IMR-90 (cell line): Measurements from ENCODE around the gene KCNJ4. TPM values are rescaled to one million over a fixed set of nuclear protein-coding genes. Genes with fewer than 3 reads are reported as not detected.

Experiments
- ATAC-seq: fragments of 200-7000 bp; cut with Tn5 transposase; 2 replicates; pipeline ENCODE4 v1.9.1; 2020; ENCODE audit warnings: low read depth, mild to moderate bottlenecking, moderate library complexity
- BruUV-seq: library from RNA; stranded (reverse); fragments of 400-500 nt; replicated peaks from 2 replicates; lab custom pipeline; 2021; lab: Mats Ljungman, UMichigan
- CTCF ChIA-PET: fragments of 300-600 bp; formaldehyde crosslinking; extraction: SDS; loops from one replicate; lab custom pipeline; 2021; ENCODE audit warnings: antibody characterized with exemption; lab: Yijun Ruan, JAX
- POLR2A ChIA-PET: fragments of 300-600 bp; sonication (Branson Sonifier 250); formaldehyde crosslinking; loops from one replicate; lab custom pipeline; 2022; ENCODE audit warnings: antibody characterized with exemption; ENCODE audit not compliant: unreplicated experiment; lab: Charles Lee
- DNase-seq: peaks from one replicate; pipeline ENCODE4 v3.0.0; 2013
- H2AFZ ChIP-seq: replicated peaks from 2 replicates; pipeline ENCODE3; 2013; ENCODE audit warnings: low read length, mild to moderate bottlenecking; ENCODE audit not compliant: poor library complexity
- H2AK5ac ChIP-seq: 2 replicates; pipeline ENCODE4 v1.6.1; 2013; ENCODE audit warnings: low read depth, low read length, inconsistent platforms
- H2AK9ac ChIP-seq: replicated peaks from 2 replicates; pipeline ENCODE3; 2013; ENCODE audit warnings: mild to moderate bottlenecking, low read depth, low read length, moderate library complexity; ENCODE audit not compliant: poor library complexity
- H2BK120ac ChIP-seq: 2 replicates; pipeline ENCODE4 v1.6.1; 2013; ENCODE audit warnings: low read depth, low read length, inconsistent platforms
- H2BK15ac ChIP-seq: 3 replicates; pipeline ENCODE4 v1.6.1; 2013; ENCODE audit warnings: low read depth, low read length, inconsistent platforms
- H2BK20ac ChIP-seq: 2 replicates; pipeline ENCODE4 v1.6.1; 2013; ENCODE audit warnings: low read depth, mild to moderate bottlenecking, inconsistent platforms, low read length, moderate library complexity
- H2BK5ac ChIP-seq: 2 replicates; pipeline ENCODE4 v1.6.1; 2013; ENCODE audit warnings: mild to moderate bottlenecking, low read depth, low read length, inconsistent platforms; ENCODE audit not compliant: poor library complexity, severe bottlenecking
- H3K14ac ChIP-seq: replicated peaks from 2 replicates; pipeline ENCODE4 v1.6.1; 2013; ENCODE audit warnings: low read depth, low read length, inconsistent platforms
- H3K18ac ChIP-seq: 2 replicates; pipeline ENCODE4 v1.6.1; 2013; ENCODE audit warnings: low read depth, low read length, control low read depth
- H3K23ac ChIP-seq: 2 replicates; pipeline ENCODE4 v1.6.1; 2013; ENCODE audit warnings: low read depth, low read length, inconsistent platforms
- H3K27ac ChIP-seq: 2 replicates; pipeline ENCODE4 v1.5.1; 2013; ENCODE audit warnings: mild to moderate bottlenecking, control low read depth, low read length; ENCODE audit not compliant: insufficient read depth
- H3K27me3 ChIP-seq: 2 replicates; pipeline ENCODE4 v1.6.1; 2013; ENCODE audit warnings: low read length; ENCODE audit not compliant: control insufficient read depth, insufficient read depth
- H3K36me3 ChIP-seq: 2 replicates; pipeline ENCODE4 v1.6.1; 2013; ENCODE audit warnings: low read length, mixed read lengths; ENCODE audit not compliant: control insufficient read depth, insufficient read depth
- H3K4ac ChIP-seq: 2 replicates; pipeline ENCODE4 v1.6.1; 2013; ENCODE audit warnings: low read depth, low read length, inconsistent platforms
- H3K4me1 ChIP-seq: 2 replicates; pipeline ENCODE4 v1.6.1; 2013; ENCODE audit warnings: low read length, mixed read lengths; ENCODE audit not compliant: control insufficient read depth, insufficient read depth
- H3K4me2 ChIP-seq: 2 replicates; pipeline ENCODE4 v1.6.1; 2013; ENCODE audit warnings: low read depth, mild to moderate bottlenecking, control low read depth, low read length, moderate library complexity
- H3K4me3 ChIP-seq: 2 replicates; pipeline ENCODE4 v1.5.1; 2013; ENCODE audit warnings: low read depth, mild to moderate bottlenecking, control low read depth, low read length, moderate library complexity; ENCODE audit not compliant: insufficient read depth
- H3K56ac ChIP-seq: 2 replicates; pipeline ENCODE4 v1.6.1; 2013; ENCODE audit warnings: low read length, inconsistent platforms; ENCODE audit not compliant: insufficient read depth; ENCODE audit errors: extremely low read depth
- H3K79me1 ChIP-seq, 2 experiments: 2 replicates each; pipeline ENCODE4 v1.6.1; 2013; ENCODE audit warnings: low read length in 2 of 2, inconsistent platforms in 1 of 2, low read depth in 1 of 2
- H3K9ac ChIP-seq: 2 replicates; pipeline ENCODE4 v1.6.1; 2013; ENCODE audit warnings: low read depth, low read length, control low read depth
- H3K9me1 ChIP-seq: 2 replicates; pipeline ENCODE4 v1.6.1; 2013; ENCODE audit warnings: low read length, inconsistent platforms; ENCODE audit not compliant: insufficient read depth
- H3K9me3 ChIP-seq: 2 replicates; pipeline ENCODE4 v1.6.1; 2013; ENCODE audit warnings: low read length; ENCODE audit not compliant: control insufficient read depth, insufficient read depth
- H4K20me1 ChIP-seq: 2 replicates; pipeline ENCODE4 v1.6.1; 2013; ENCODE audit warnings: low read length, inconsistent platforms; ENCODE audit not compliant: insufficient read depth
- H4K5ac ChIP-seq: 2 replicates; pipeline ENCODE4 v1.6.1; 2013; ENCODE audit warnings: mild to moderate bottlenecking, low read depth, low read length, control low read depth
- H4K8ac ChIP-seq, 2 experiments: 2 replicates each; pipeline ENCODE4 v1.6.1; 2013; ENCODE audit warnings: low read depth in 2 of 2, low read length in 2 of 2, control low read depth in 1 of 2, inconsistent platforms in 1 of 2
- H4K91ac ChIP-seq: 2 replicates; pipeline ENCODE4 v1.6.1; 2013; ENCODE audit warnings: low read depth, low read length, inconsistent platforms; ENCODE audit not compliant: insufficient read depth
- BHLHE40 ChIP-seq: fragments of 150-350 bp; IDR thresholded peaks from 2 replicates; pipeline ENCODE4 v1.6.1; 2016; ENCODE audit warnings: mild to moderate bottlenecking, low read depth, low read length
- CEBPB ChIP-seq: IDR thresholded peaks from 2 replicates; pipeline ENCODE4 v1.6.1; 2012; ENCODE audit warnings: low read depth, low read length, improper control_type of control experiment
- CHD1 ChIP-seq: IDR thresholded peaks from 2 replicates; pipeline ENCODE4 v1.6.1; 2012; ENCODE audit warnings: low read depth, low read length, improper control_type of control experiment
- FOS ChIP-seq: fragments of 150-350 bp; IDR thresholded peaks from 2 replicates; pipeline ENCODE4 v1.6.1; 2016; ENCODE audit warnings: low read depth, low read length
- MAFK ChIP-seq: IDR thresholded peaks from 2 replicates; pipeline ENCODE4 v1.6.1; 2012; ENCODE audit warnings: low read depth, low read length, improper control_type of control experiment
- MAZ ChIP-seq: IDR thresholded peaks from 2 replicates; pipeline ENCODE4 v1.6.1; 2012; ENCODE audit warnings: low read depth, mild to moderate bottlenecking, low read length, improper control_type of control experiment, moderate library complexity, borderline replicate concordance
- MXI1 ChIP-seq: IDR thresholded peaks from 2 replicates; pipeline ENCODE4 v1.6.1; 2012; ENCODE audit warnings: low read depth, mild to moderate bottlenecking, low read length, moderate library complexity, borderline replicate concordance
- POLR2A ChIP-seq: IDR thresholded peaks from 2 replicates; pipeline ENCODE4 v1.6.1; 2012; ENCODE audit warnings: mild to moderate bottlenecking, low read depth, low read length
- RAD21 ChIP-seq: IDR thresholded peaks from 2 replicates; pipeline ENCODE4 v1.6.1; 2012; ENCODE audit warnings: low read length, improper control_type of control experiment
- RCOR1 ChIP-seq: IDR thresholded peaks from 2 replicates; pipeline ENCODE4 v1.6.1; 2012; ENCODE audit warnings: mild to moderate bottlenecking, low read length, improper control_type of control experiment; ENCODE audit not compliant: insufficient replicate concordance
- RFX5 ChIP-seq: IDR thresholded peaks from 2 replicates; pipeline ENCODE4 v1.8.0; 2012; ENCODE audit warnings: low read depth, mild to moderate bottlenecking, low read length, moderate library complexity
- SMC3 ChIP-seq: fragments of 150-350 bp; IDR thresholded peaks from 2 replicates; pipeline ENCODE4 v1.6.1; 2016; ENCODE audit warnings: low read depth, mild to moderate bottlenecking, antibody characterized with exemption, low read length, moderate library complexity
- WGBS, 2 experiments: methylation state at CpG; one replicate each; pipeline versions ENCODE4 v1.1.5 to v1.1.7; 2013; ENCODE audit warnings: missing lambda C conversion rate in 2 of 2; ENCODE audit not compliant: insufficient read length in 1 of 2; ENCODE audit errors: extremely low coverage in 2 of 2; 5-methylcytosine and 5-hydroxymethylcytosine counted together
- dilution Hi-C: fragments of 300-500 bp; cut with HindIII; formaldehyde crosslinking; loops from one replicate; pipeline ENCODE4 v1.14.3; 2018; ENCODE audit warnings: low sequenced_read_pairs; ENCODE audit not compliant: unreplicated experiment
- in situ Hi-C: fragments of 300-500 bp; cut with MboI; formaldehyde crosslinking; loops from 3 replicates; pipeline ENCODE4 v1.14.3; 2019; ENCODE audit warnings: low sequenced_read_pairs, inconsistent platforms, mixed read lengths
- intact Hi-C: fragments of 100-400 bp; cut with micrococcal nuclease; formaldehyde crosslinking; loops from 2 replicates; pipeline ENCODE4 v1.10.0; 2022
- polyA plus RNA-seq, 3 experiments: library from polyadenylated mRNA; depleted of rRNA; stranded (reverse); fragments of >200 nt; gene quantifications; 2 replicates each; pipeline ENCODE4 v1.2.3, GENCODE V29; 2012; ENCODE audit warnings: low replicate concordance in 1 of 3
- total RNA-seq: library from RNA; depleted of rRNA; stranded (reverse); fragments of >200 nt; gene quantifications from 2 replicates; pipeline ENCODE4 v1.2.3, GENCODE V29; 2012
- TF ChIP-seq, protein P1 (sequence below): fragments of 150-350 bp; IDR thresholded peaks from 2 replicates; pipeline ENCODE4 v1.6.1; 2017; ENCODE audit warnings: mild to moderate bottlenecking, antibody characterized with exemption, low read length, low read depth
- TF ChIP-seq, protein P2 (sequence below): conservative IDR thresholded peaks from 2 replicates; pipeline ENCODE4 v1.5.1; 2012; ENCODE audit warnings: mild to moderate bottlenecking, low read depth, low read length, improper control_type of control experiment
- TF ChIP-seq, protein P3 (sequence below): fragments of 150-350 bp; IDR thresholded peaks from 2 replicates; pipeline ENCODE4 v1.6.1; 2016; ENCODE audit warnings: low read depth, mild to moderate bottlenecking, low read length, moderate library complexity, borderline replicate concordance

KCNJ4 gene
- total and polyA plus RNA-seq, 2 of the 4 experiments (the other 2 are of a cell fraction), result not detected

DNA sequence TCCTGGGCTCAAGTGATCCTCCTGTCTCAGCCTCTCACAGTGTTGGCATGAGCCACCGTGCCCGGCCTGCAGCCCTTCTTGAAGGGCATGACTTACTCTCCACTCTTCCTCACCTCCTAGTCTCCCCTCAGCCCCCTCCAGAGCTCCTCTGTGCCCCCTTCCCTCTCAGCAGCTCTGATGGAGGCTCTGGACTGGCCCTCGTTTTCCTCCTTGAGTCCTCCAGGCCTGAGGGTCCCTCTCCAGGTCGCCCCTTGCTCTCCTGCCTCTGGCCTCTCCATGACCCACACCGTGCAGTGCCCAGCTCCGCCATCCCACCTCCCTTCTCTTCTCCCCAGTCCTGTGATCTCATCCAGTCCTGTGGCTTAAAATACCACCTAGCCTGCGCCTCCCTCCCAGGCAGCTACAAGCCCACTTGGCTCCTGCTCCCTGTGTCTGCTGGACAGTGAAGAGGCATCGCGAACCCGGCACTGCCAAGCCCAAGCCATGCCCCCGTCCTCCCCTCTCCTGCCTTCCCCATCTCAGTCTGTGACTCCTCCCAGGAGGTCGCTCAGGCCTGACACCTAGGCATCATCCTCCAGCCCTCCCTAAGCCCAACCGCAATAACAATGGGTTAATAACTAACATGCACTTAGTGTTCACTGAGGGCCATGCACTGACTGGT, 11.9 kb downstream of the KCNJ4 start:
- Histone ChIP-seq H3K4me3 (no peak overlapping the region), H3K9me3 (no peaks in the 10 kb centered on the region), H2AFZ (peak overlapping the region; percentile 13), H4K5ac (no peak overlapping the region), H4K91ac (no peak overlapping the region), H2AK9ac (no peak overlapping the region), H3K23ac (no peak overlapping the region), H3K9me1 (no peaks in the 10 kb centered on the region), H4K20me1 (no peaks in the 10 kb centered on the region; the same call in 1 of the 2 replicates), H3K14ac (no peak overlapping the region), H3K36me3 (no peaks in the 10 kb centered on the region), H4K8ac (no peak overlapping the region), H2AK5ac (no peak overlapping the region), H3K4ac (no peak overlapping the region), H2BK120ac (no peak overlapping the region), H3K27ac (no peak overlapping the region), H2BK5ac (no peak overlapping the region), H3K18ac (no peak overlapping the region), H3K4me2 (no peak overlapping the region), H2BK15ac (no peak overlapping the region), H3K79me1 (no peaks in the 10 kb centered on the region), H3K56ac (no peak overlapping the region), H3K4me1 (no peaks in the 10 kb centered on the region), H3K9ac (no peak overlapping the region), H2BK20ac (no peak overlapping the region), H3K27me3 (peaks cover 50% of the 10 kb centered on the region)
- DNase-seq, result no peak
- CTCF ChIA-PET, result no interaction called here
- intact Hi-C loops, result no loop called here
- no peak for TF ChIP-seq BHLHE40
- TF ChIP-seq, protein P1, sequence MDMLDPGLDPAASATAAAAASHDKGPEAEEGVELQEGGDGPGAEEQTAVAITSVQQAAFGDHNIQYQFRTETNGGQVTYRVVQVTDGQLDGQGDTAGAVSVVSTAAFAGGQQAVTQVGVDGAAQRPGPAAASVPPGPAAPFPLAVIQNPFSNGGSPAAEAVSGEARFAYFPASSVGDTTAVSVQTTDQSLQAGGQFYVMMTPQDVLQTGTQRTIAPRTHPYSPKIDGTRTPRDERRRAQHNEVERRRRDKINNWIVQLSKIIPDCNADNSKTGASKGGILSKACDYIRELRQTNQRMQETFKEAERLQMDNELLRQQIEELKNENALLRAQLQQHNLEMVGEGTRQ, result no peak
- no peak for TF ChIP-seq MAZ
- TF ChIP-seq RCOR1, result no peak
- TF ChIP-seq CEBPB, result no peak
- no peak for TF ChIP-seq FOS
- no peak for TF ChIP-seq RFX5
- TF ChIP-seq CHD1, result no peak
- TF ChIP-seq MAFK, result no peak
- TF ChIP-seq POLR2A, result no peak
- TF ChIP-seq MXI1, result no peak
- TF ChIP-seq, protein P2, sequence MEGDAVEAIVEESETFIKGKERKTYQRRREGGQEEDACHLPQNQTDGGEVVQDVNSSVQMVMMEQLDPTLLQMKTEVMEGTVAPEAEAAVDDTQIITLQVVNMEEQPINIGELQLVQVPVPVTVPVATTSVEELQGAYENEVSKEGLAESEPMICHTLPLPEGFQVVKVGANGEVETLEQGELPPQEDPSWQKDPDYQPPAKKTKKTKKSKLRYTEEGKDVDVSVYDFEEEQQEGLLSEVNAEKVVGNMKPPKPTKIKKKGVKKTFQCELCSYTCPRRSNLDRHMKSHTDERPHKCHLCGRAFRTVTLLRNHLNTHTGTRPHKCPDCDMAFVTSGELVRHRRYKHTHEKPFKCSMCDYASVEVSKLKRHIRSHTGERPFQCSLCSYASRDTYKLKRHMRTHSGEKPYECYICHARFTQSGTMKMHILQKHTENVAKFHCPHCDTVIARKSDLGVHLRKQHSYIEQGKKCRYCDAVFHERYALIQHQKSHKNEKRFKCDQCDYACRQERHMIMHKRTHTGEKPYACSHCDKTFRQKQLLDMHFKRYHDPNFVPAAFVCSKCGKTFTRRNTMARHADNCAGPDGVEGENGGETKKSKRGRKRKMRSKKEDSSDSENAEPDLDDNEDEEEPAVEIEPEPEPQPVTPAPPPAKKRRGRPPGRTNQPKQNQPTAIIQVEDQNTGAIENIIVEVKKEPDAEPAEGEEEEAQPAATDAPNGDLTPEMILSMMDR, result no peak
- no peak for TF ChIP-seq SMC3
- no peak for TF ChIP-seq RAD21
- TF ChIP-seq, protein P3, sequence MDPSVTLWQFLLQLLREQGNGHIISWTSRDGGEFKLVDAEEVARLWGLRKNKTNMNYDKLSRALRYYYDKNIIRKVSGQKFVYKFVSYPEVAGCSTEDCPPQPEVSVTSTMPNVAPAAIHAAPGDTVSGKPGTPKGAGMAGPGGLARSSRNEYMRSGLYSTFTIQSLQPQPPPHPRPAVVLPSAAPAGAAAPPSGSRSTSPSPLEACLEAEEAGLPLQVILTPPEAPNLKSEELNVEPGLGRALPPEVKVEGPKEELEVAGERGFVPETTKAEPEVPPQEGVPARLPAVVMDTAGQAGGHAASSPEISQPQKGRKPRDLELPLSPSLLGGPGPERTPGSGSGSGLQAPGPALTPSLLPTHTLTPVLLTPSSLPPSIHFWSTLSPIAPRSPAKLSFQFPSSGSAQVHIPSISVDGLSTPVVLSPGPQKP, result no peak
- dilution Hi-C loops, result no loop called here
- no TSS peak for BruUV-seq
- POLR2A ChIA-PET, result no interaction called here
- ATAC-seq, result no peak
- 38% methylated on average over 5 of the region's 13 CpGs; no CpG with 5 or more reads in 1 of the 2 experiments for WGBS, 2 experiments
- in situ Hi-C loops, result no loop called here
